ENCODE results near the gene RFTN1. TPM values are rescaled to one million over a fixed set of nuclear protein-coding genes. Genes with fewer than 3 reads are reported as not detected.

RFTN1 gene
- total and polyA plus RNA-seq, 2 of the 8 experiments (the other 6 are each of a cell fraction or from before 2014, with no cell fraction given), result 4.6 to 6.7 TPM

DNA sequence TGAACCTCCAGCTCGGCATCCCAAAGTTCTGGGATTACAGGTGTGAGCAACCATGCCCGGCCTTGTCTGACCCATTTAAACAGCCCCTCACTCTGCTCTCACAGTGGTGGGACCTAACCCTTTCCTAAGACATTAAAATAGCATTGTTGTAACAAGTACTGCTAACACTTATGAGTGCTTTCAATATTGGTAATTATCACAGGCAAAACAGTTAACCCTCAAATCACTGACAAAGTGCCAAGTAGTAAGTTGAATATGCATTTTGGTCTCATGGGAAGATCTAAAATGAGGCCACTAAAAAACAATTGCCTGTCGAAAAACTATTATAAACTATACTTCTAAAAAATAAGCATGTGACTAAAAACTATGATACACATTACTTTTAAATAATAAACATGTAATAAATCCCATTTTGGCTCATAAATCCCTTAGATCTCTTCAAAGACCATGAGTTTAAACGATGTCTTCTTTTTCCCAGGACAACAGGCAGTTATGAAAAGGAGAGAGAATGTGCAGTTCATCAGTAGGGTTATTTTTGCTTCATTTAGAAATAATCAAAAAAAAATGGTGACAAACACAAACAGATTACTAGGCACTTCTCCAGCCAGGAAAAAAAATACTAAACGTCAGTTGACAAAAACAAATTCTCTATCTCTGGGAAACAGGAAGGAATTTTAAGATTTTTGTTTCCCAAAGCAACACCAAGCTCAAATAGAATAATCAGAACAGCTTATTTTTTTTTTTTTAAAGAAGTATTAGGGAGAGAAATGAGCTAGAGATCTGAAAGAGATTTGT lies 95.4 kb downstream of the RFTN1 start (continued):
- no peak for TF ChIP-seq TAF7 (optimal IDR thresholded peaks at IDR 0.05; ENCODE audit: borderline replicate concordance, low read depth, low read length)
- TF ChIP-seq, protein P1, sequence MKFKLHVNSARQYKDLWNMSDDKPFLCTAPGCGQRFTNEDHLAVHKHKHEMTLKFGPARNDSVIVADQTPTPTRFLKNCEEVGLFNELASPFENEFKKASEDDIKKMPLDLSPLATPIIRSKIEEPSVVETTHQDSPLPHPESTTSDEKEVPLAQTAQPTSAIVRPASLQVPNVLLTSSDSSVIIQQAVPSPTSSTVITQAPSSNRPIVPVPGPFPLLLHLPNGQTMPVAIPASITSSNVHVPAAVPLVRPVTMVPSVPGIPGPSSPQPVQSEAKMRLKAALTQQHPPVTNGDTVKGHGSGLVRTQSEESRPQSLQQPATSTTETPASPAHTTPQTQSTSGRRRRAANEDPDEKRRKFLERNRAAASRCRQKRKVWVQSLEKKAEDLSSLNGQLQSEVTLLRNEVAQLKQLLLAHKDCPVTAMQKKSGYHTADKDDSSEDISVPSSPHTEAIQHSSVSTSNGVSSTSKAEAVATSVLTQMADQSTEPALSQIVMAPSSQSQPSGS (IDR thresholded peaks at IDR 0.05; ENCODE audit: low read length), result no peak
- no peak for TF ChIP-seq FOSL1 (IDR thresholded peaks at IDR 0.05; ENCODE audit: insufficient read depth, low read depth, low read length)

Measured in H1 (cell line).